ENCODE results near the gene FOXD2.

The FOXD2 gene

GRCh38 chr1:47412437-47412836 lies 25.4 kb upstream of the FOXD2 start:
- no peak overlapping the region for H3K4me3 ChIP-seq (ENCODE audit: control insufficient read depth, low read depth, low read length)
- DNase-seq (ENCODE audit: low read depth): no peak
- no peak for TF ChIP-seq CTCF (conservative IDR thresholded peaks at IDR 0.05; ENCODE audit: control insufficient read depth, insufficient read depth, low read depth, low read length)

- DNase-seq (ENCODE audit: low read depth): no peak
- peak within 1 kb of the TSS; percentile 7 for H3K4me3 ChIP-seq (ENCODE audit: control insufficient read depth, low read depth, low read length)
- no peak for TF ChIP-seq CTCF (conservative IDR thresholded peaks at IDR 0.05; ENCODE audit: control insufficient read depth, insufficient read depth, low read depth, low read length)
Observed at GRCh38 chr1:47415728-47416318, 22.0 kb upstream of the FOXD2 start, which contains the start of gene FOXE3. Gene FOXE3, plus strand, starts transcription at chr1:47416285. Its CDS starts 31 bp downstream, at chr1:47416316.

GRCh38 chr1:47416319-47417169 lies 21.3 kb upstream of the FOXD2 start:
- peak overlapping the region; percentile 7 for H3K4me3 ChIP-seq (ENCODE audit: control insufficient read depth, low read depth, low read length)
- DNase-seq (ENCODE audit: low read depth): no peak
- no peak for TF ChIP-seq CTCF (conservative IDR thresholded peaks at IDR 0.05; ENCODE audit: control insufficient read depth, insufficient read depth, low read depth, low read length)

- DNase-seq (ENCODE audit: low read depth): no peak
- TF ChIP-seq CTCF (conservative IDR thresholded peaks at IDR 0.05; ENCODE audit: control insufficient read depth, insufficient read depth, low read depth, low read length): no peak
- no peak overlapping the region for H3K4me3 ChIP-seq (ENCODE audit: control insufficient read depth, low read depth, low read length)
Observed at GRCh38 chr1:47417170-47418044, 20.4 kb upstream of the FOXD2 start.

- no peak for DNase-seq (ENCODE audit: low read depth)
- H3K4me3 ChIP-seq (ENCODE audit: control insufficient read depth, low read depth, low read length): no peak overlapping the region
- no peak for TF ChIP-seq CTCF (conservative IDR thresholded peaks at IDR 0.05; ENCODE audit: control insufficient read depth, insufficient read depth, low read depth, low read length)
Observed at GRCh38 chr1:47418122-47418521, 19.7 kb upstream of the FOXD2 start.

GRCh38 chr1:47418681-47419325 lies 19.0 kb upstream of the FOXD2 start:
- no peak for DNase-seq (ENCODE audit: low read depth)
- no peak for TF ChIP-seq CTCF (conservative IDR thresholded peaks at IDR 0.05; ENCODE audit: control insufficient read depth, insufficient read depth, low read depth, low read length)
- H3K4me3 ChIP-seq (ENCODE audit: control insufficient read depth, low read depth, low read length): no peak overlapping the region
